HG03558 (cell line): ENCODE results near the gene TNIK.
"Not testable (repeated sequence)": the region's sequence is repeated elsewhere in the genome, so short reads cannot be mapped to it uniquely, and the experiment has no call there.

Experiments
- ATAC-seq: cut with Tn5 transposase; IDR thresholded peaks from one replicate; pipeline ENCODE4 v1.9.1; 2021; ENCODE audit warnings: moderate number of reproducible peaks; ENCODE audit not compliant: unreplicated experiment; ENCODE audit errors: extremely low read depth

TNIK gene

DNA sequence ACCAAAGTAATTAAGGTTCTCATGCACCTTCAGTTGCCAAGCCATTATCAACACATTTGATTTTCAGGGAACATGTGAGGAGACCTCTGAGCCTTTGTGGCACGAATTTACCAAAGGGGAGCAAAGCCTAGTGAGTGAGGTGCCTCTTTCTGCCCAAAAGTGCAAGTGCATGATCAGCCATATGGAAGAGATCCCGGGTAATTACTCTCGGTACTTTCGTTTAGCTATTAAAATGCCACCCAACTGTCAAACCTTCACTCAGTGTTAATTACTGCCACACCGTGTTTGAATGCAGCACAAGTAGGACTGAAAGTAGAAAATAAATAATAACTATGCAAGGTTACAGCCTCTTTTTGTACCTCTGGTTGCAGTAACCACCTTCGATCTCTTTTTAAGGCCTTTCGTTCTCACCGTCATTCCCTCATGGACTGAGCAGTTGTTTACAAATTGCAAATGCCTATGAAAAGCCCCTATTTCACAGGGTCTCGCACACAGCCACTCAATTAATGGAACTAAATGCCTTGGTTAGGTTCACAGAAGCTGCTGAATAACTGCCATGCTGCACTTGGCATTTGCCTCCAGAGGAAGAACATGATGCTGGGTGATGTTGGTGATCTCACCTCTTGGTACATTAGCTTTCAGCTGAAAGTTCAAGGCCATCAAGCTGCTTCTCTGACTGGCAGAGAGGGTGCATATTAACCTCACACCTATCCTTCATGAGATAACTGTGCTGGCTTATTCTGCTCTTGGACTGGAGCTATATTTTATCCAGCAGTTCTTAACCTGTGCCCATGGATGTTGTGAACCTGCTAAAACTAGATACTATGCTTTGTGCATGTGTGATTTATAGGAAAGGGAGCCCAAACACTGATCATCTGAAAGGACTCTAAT, 69.9 kb downstream of the TNIK start:
- no peak for ATAC-seq

DNA sequence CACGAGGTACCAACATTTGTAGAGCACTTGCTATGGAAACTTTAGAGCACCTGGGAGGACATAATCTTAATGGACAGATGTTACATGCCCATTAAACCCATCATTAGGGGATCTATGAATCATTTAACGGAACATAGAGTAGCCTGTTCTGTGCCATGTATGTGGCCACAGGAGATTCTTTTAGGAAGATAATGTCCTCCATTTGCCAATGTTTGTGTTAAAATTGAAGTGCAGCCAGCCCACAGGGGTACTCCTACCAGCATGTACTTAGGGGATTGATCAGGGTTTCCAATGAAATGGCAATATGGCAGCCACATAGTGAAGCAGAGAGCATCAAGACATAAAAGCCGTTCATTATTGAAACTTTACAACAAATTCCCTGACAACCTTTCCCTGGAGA, 70.7 kb downstream of the TNIK start:
- no peak for ATAC-seq

DNA sequence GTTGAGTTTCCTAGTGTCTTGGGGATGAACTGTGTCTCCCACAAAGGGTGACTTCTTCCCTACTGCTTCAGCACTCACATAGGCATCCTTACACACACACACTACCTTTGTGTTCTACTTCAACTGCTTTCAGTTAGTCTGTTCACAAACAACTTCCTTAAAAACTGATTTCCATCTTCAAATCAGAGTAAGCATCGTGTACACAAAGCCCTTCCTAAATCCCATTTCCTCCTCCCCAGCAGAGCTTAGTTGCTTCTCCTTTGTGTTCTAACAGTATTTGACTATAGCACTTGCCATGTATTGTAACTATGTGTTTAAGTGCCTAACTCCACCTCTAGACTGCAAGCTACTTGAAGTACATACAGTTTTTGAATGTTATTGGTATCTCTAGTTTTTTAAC, 71.7 kb downstream of the TNIK start:
- no peak for ATAC-seq

DNA sequence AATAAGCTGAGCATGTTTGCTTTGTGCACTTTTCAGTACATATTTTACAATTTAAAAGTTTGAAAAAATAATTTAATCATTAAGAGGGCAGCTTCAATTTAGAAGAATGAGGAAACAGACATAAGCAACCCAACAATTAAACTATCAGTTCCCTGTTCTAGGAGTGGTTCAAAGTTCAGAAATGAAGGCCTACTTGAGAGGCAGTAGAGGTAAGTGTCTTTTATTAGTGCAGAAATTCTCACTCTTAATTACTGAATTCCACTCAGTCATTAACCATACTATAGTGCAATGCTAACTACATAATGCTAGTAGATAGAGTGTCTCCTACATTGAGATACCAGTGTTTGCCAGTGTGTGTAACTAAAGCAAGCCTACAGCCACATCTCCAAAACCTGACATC, 73.1 kb downstream of the TNIK start:
- no peak for ATAC-seq

DNA sequence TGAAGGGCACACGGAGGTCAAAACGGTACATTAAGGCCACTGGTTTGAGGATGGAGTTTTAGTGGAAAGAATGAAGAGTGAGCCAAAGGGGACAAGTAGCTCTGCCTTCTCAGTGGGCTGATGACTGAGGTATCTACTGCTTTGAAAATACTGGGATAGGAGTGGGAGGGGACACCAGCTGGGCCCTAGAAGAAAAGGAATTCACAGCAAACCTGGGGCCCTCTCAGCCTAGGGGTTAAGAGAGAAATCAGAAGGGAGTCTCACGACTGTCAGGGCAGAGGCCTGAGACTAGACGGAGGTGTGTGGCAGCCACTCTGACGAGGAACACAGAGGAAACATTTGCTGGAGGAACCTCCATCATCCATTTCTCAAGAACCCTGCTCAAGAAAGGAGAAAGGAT, 75.1 kb downstream of the TNIK start:
- ATAC-seq, result no peak

DNA sequence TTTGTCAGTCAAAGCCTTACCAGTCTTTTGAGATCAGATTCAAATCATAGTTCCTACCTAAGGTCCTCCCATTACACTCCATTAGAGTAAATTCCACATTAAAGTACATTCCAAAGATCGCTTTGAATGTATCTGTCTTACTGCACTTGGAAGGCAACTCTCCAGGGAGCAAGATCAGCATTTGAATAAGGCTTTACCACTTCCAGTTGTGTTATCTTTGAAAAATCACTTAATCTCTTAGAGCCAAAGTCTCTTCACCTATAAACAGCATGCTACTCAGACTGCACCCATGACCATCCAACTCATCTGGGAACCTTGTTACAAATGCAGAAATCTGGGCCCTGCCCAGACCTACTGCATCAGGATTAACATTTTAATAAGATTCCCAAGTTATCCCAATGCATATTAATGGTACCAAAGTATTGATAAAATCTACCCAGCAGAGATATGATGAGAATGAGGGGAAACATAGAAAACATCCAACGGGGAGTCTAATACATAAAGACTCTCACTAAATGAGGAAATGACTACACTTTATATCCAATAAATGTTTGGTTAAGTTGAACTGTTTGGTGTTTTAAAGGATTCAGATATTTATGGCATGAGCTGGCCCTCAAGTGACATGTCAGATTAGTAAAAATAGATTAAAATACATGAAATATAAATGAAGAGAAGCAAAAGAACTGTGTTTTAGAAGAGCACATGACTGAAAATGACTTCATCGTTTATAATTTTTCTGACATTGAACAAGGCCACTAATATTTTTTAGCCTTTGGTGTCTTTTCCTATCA, 75.9 kb downstream of the TNIK start:
- no peak for ATAC-seq

DNA sequence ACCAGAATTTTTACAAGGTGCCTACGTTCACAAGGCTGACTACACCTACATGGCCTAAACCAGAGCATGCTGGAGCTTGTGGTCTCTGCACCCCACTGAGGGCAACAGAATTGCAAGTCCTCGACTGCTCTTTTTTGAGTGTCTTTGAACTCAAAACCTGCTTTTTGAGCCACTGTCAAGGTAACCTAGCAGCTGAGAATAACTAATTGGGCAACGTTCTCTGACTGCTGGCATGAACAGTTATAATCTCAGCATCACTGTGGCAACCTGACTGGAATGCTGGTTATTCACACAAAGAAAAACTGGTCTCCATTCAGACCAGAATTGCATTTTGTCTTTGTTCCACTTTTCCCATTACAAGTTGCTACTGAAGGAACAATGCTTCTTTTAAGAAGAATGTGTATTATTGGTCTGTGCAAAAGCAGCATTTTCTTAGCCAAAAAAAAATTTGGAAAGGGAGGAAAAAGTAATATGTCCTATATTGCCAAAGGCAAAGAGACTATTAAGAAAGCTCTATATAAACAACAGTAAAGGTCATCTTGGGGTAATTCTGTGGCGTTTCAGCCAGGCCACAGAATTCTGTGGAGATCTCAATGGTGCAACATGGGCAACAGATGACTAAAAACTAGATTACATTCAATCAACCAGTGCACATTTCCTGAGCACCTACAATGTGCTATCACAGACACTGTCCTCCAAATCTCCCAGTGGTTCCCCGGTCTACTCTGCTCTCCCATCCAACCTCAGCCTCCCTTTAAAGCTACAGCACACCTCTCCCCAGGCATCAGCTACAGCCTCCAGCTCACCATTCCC, 76.8 kb downstream of the TNIK start:
- ATAC-seq, result no peak

DNA sequence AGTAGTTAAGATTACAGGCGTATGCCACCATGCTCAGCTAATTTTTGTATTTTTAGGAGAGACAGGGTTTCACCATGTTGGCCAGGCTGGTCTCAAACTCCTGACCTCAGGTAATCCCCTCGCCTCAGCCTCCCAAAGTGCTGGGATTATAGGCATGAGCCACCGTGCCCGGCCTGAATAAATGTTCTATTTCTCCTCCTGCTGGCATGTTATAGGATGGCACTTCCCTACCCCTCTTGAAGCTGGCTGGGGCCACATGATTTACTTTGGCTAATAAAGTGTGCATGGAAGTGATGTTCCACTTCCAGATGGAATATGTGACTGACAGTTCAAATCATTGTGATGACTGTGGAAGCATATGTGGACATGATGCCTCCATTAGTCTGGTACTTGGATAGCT, 77.9 kb downstream of the TNIK start:
- ATAC-seq, result not testable (repeated sequence)

DNA sequence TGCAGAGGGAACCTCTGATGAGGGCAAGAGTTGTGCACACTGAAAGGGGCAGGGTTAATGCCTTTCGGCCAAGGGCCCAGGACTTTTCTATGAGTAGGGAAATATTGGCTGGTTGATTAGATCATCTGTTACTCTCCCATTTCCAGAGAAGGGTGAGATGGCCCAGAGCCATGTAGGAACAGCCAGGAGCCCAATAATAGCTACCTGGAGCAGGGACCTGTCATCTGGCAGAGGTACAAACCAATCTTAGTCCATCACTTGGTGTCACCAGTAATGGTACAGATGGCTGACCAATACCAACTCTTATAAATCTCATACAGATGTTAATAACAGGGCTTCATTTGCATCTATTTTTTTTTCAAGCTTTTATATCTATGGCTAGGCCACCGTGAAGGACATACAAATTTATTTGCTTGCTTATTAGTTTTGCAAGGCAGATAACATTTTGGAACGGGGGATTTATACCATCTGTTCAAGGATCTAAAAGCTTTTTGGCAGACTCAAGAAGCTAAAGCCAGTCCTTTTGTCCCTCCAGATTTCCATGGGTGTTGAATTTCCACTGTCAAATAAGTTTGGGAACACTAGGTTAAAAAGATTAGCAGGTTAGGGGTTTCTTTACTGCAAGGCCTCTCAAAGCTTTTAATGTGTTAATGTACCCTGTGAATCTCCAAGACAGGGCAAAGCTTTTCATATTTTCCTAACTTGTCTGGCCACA, 79.3 kb downstream of the TNIK start:
- no peak for ATAC-seq

DNA sequence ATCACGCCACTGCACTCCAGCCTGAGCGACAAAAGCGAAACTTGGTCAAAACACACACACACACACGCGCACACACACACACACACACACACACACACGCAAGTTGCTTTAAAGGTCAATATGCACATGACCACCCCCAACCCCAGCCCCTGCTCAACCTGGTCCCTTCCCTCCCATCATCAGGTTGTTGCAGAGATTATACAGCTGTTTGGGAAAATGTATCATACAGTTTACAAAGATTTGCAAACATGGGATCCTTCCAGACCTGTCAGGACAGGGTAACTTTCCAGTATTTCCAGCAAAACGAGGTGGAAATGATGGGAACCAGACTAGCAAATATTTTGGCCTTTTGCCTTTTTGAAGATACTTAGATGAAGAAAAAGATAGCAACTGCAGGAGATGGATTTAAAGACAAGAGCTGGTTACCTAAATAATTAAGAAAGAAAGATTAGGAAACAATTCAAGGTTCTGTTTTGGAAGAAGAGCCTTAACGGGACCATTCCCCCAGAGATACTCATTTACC, 80.2 kb downstream of the TNIK start:
- ATAC-seq, result no peak

DNA sequence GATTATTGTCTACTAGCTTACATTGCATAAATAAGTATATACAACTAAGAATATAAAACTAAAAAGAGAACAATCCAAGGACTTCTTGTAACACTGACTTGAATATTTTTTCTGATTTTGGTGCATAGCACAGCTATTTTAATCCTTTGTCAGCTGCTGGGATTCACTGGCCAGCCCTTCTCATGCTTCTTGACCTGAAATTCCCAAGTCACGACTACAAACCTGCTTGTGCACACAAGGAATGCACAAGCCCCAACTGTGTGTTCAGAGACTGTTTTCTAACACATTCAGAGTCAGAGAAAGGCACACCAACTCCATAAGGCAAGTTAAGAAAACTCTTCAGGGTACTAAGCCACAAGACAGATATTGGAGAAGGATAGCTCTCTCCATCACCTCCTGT, 80.9 kb downstream of the TNIK start:
- no peak for ATAC-seq

DNA sequence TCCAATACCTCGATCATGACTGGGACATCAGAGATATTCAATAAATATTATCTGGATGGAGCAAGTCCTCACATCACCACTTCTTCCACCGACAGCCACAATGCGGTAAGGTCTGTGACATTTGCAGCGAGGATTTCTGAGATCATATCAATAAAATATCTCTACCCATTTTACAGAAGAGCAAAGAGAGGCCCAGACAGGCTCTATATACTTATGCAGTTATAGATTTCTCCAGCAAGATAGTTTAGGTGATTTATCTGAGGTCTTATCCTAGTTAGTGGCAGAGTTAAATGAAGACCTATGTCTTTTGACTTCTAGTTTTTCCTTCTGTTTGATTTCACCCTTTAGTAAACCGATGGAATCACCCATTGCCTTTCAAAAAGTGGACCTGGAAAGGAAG, 81.6 kb downstream of the TNIK start:
- ATAC-seq, result no peak

DNA sequence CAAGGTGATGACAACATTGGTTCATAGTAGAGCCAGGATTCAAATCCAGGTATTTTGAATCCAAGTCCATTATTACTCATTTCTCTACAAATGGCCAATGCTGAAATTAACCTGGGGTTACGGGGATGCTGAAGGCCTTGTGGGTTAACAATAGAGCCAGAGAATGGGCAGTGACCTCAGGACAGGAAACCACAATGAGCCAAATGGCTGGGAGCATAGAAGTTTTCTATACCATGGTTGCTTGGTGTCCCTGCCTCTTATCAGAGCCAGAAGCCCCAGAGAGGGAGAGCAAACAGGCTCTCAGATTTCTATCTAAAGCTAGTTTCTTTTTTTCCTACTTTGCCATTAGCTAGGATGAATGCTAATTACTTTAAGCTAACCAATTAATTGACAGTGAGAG, 82.3 kb downstream of the TNIK start:
- no peak for ATAC-seq

DNA sequence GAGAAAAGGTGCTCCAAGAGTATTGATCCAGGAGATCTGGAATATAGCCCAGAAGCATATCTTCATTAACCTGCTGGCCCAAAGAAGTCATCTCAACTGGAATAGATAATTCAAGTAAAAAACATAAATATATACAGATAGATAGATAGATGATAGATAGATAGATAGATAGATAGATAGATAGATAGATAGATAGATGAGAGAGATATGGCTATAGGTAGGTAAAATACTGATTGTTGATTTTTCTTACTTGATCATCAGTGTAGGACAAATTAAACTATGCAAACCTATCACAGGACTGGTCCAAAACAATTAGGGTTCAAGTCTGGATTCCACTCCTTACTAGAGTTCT, 83.6 kb downstream of the TNIK start:
- no peak for ATAC-seq

DNA sequence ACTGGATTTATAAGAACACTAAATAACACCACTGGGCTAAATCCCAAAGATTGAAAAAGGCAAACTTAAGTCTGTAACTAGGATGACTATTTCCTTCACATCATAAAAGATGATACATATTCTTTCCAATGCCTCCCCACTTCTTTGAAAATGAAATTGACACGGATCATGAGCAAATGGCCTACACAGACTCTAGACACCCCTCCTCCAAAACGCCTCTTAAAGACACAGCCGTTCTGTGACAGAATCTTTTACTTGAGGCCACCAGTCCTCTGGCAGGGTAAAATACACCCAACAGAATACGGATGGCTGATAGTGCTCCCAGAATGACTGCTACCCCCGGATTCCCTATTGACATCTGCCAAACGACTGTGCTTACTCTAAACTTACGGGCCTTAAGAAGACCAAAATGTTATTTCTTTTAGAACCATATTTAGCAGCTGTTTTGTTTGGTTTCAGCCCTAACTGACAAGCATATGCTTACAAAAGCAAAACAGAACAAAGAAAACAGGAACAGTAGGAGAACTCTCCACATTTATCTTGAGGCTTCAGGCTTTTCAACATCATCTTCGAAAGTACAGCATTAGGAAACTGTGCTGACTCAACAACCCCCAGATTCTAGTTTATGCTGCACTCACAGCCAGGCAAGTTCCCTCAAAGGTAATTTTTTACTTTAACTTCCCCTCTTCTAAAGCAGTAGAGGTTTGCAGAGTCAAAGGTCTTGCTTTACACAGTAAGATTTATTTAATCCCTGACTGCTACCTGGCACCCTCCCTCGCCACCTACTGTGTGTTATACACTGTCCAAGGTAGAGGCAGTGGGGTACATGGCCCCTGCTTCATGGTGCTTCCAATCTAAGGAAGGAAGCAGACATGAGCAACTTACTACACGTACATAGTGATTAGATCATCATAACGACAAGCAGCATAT, 84.3 kb downstream of the TNIK start:
- no peak for ATAC-seq

DNA sequence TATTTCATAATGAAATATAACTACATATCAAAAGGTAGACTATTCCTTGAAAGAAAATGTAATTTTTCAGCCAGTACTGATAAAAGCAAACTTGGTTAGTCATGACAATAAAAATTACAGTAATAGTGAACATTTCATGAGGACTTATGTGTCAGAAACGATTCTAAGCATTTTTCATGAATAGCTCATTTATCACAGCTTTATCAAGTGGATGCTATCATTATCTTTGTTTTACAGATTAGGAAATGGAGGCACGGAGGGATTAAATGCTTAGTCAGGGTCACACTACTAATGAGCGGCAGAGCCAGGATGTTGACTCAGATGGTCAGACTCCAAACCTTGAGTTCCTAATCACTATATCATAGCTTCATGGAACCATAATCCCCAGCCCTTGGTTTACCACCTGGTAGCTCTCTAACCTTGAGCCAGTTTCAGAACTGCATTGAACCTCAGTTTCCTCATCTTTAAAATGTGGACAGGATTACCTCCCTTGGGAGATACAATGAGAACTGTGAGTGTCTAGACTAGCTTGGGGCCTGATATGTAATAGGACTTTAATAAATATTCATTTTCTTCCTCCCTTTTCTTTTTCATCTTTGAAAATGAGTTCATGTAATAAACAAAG, 85.4 kb downstream of the TNIK start:
- no peak for ATAC-seq

DNA sequence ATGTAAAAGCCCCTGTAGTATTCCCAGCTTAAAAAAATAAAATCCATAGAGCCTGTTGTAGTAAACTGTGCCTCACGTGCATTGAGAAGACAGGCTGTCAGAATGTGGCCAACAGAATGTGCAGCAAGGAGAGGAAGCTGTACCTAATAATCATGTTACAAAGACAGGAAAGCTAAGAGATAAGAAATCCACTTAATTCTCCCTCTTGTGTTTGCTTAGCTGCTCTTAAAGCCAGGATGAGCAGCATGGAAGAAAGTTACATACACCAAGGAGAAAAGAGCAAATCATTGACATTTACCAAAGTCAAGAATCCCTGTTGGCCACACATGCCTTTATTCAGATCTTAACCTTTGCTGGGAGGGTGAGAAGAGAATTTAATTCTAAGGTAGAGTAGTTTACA, 85.9 kb downstream of the TNIK start:
- ATAC-seq, result no peak

DNA sequence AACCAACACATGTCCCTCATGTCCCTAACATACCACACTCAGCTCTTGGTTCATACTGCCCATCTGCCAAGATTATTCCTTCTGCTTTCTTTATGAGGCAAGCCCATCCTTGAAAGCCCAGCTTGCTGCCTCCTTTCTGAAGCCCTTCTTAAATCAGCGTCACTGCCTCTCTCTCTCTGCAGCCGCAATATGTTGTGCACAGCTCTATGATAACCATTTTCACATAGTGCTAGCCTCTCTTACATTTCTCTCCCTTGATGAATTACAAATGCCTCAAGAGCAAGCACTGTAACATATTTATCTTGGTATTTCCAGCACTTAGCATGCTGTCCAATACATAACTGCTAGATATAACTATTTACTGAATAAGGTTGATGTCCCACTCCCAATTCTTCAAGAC, 86.5 kb downstream of the TNIK start:
- no peak for ATAC-seq

DNA sequence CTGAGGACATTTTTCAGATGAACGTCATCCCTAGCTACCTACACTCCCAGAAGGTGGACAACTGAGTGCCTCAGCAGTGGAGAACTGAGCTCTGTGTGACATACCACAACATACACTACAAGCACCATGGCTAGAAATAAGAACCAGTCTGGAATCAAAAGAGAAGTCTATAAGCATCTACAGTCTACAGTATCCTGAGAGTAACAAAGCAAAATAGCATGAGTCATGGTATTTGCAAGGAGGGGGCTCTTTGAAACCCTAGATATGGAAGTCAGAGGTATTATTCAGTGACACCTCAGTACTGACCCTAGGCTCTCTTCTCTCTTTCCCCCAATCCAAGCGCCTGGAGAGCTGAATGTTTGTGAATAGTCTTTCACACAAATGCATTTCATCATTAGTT, 87.5 kb downstream of the TNIK start:
- ATAC-seq, result no peak
